GM23248 (cell line): ENCODE data around the gene PRR15.

ENCODE experiments used
- EZH2 ChIP-seq: fragments of 200-600 bp; sonication (generic); IDR thresholded peaks from 2 replicates; pipeline ENCODE4 v1.6.1; 2018; ENCODE audit warnings: antibody characterized with exemption, mild to moderate bottlenecking; ENCODE audit not compliant: insufficient read depth, poor library complexity, severe bottlenecking
- EZH2phosphoT487 ChIP-seq: fragments of 200-600 bp; sonication (generic); IDR thresholded peaks from 2 replicates; pipeline ENCODE4 v1.6.1; 2018; ENCODE audit warnings: antibody characterized with exemption, moderate library complexity, mild to moderate bottlenecking, low read depth; ENCODE audit not compliant: insufficient read depth

DNA sequence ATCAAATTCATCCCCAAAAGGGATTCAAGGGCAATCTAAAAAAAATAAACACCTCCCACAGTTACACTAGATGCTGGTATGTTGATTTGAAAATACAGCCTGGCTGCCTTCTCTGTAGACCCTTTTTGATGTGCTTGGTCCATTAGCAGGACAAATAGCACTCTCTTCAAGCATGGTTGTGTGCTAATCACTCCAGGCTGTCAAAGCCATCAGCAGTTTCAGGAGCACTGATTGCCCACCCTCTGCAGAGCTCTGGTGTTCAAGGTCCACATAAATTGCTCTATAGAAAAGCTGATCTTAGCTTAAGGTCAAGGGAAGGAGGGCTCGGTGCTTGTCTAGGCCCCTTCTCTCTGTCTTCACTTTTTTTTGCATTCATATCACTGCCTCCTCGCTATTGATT lies 35.4 kb downstream of the PRR15 start:
- TF ChIP-seq EZH2phosphoT487 (no peak), EZH2 (no peak)
